HEK293 (cell line): Measurements from ENCODE around the gene EN1.

Experiments
- CTCF ChIA-PET: fragments of 350-600 bp; formaldehyde crosslinking; extraction: SDS; loops from one replicate; lab custom pipeline; 2021; ENCODE audit warnings: antibody characterized with exemption; lab: Yijun Ruan, JAX
- POLR2A ChIA-PET: fragments of 300-600 bp; formaldehyde crosslinking; extraction: SDS; loops from one replicate; lab custom pipeline; 2020; ENCODE audit warnings: antibody characterized with exemption, inconsistent platforms; lab: Yijun Ruan, JAX
- H3K27ac ChIP-seq: fragments of 200-500 bp; sonication (Bioruptor generic); 2 replicates; pipeline ENCODE4 v1.5.1; 2014; ENCODE audit warnings: low read depth, low read length, control low read depth, inconsistent platforms; ENCODE audit errors: extremely low read depth
- H3K36me3 ChIP-seq, 2 experiments: fragments of 200-500 bp in 1 of 2; sonication (Bioruptor generic) in 1 of 2; 1 replicate in 1 of 2; 2 replicates in 1 of 2; pipeline ENCODE4 v1.5.1; 2014 to 2017; ENCODE audit warnings: inconsistent platforms in 2 of 2, low read length in 2 of 2; ENCODE audit not compliant: control insufficient read depth in 2 of 2, insufficient read depth in 1 of 2
- H3K4me1 ChIP-seq: fragments of 200-500 bp; sonication (Bioruptor generic); 2 replicates; pipeline ENCODE4 v1.5.1; 2014; ENCODE audit warnings: mild to moderate bottlenecking, low read length, inconsistent platforms; ENCODE audit not compliant: control insufficient read depth, insufficient read depth
- H3K4me3 ChIP-seq: 2 replicates; pipeline ENCODE4 v1.5.1; 2011; ENCODE audit warnings: low read depth, mild to moderate bottlenecking, control low read depth, low read length, moderate library complexity
- H3K9me3 ChIP-seq: fragments of 200-500 bp; sonication (Bioruptor generic); 2 replicates; pipeline ENCODE4 v1.5.1; 2014; ENCODE audit warnings: low read depth, low read length, inconsistent platforms; ENCODE audit not compliant: control insufficient read depth, insufficient read depth
- IKZF3 ChIP-seq: fragments of 450-650 bp; IDR thresholded peaks from 2 replicates; pipeline ENCODE4 v1.5.0; 2018; ENCODE audit warnings: missing biosample characterization, mild to moderate bottlenecking, missing genetic modification characterization, moderate library complexity
- KLF7 ChIP-seq: fragments of 450-650 bp; formaldehyde crosslinking; IDR thresholded peaks from 2 replicates; pipeline ENCODE4 v1.5.1; 2016; ENCODE audit warnings: missing biosample characterization, missing genetic modification characterization, borderline replicate concordance
- YY2 ChIP-seq: fragments of 450-650 bp; formaldehyde crosslinking; IDR thresholded peaks from 2 replicates; pipeline ENCODE4 v1.5.1; 2016; ENCODE audit warnings: missing biosample characterization, missing genetic modification characterization
- ZBTB17 ChIP-seq: fragments of 450-650 bp; formaldehyde crosslinking; IDR thresholded peaks from 2 replicates; pipeline ENCODE4 v1.5.1; 2016; ENCODE audit warnings: missing biosample characterization, missing genetic modification characterization
- ZNF114 ChIP-seq: fragments of 450-650 bp; formaldehyde crosslinking; IDR thresholded peaks from 2 replicates; pipeline ENCODE4 v1.5.0; 2017; ENCODE audit warnings: missing biosample characterization, missing genetic modification characterization
- ZNF174 ChIP-seq: fragments of 450-650 bp; formaldehyde crosslinking; IDR thresholded peaks from 2 replicates; pipeline ENCODE4 v1.5.0; 2017; ENCODE audit warnings: missing biosample characterization, mild to moderate bottlenecking, missing genetic modification characterization
- ZNF223 ChIP-seq: fragments of 450-650 bp; formaldehyde crosslinking; IDR thresholded peaks from 2 replicates; pipeline ENCODE4 v1.5.1; 2016; ENCODE audit warnings: missing biosample characterization, missing genetic modification characterization
- ZNF239 ChIP-seq: fragments of 450-650 bp; formaldehyde crosslinking; IDR thresholded peaks from 2 replicates; pipeline ENCODE4 v1.5.1; 2016; ENCODE audit warnings: missing biosample characterization, missing genetic modification characterization
- ZNF391 ChIP-seq: fragments of 450-650 bp; formaldehyde crosslinking; IDR thresholded peaks from 2 replicates; pipeline ENCODE4 v1.5.1; 2016; ENCODE audit warnings: low read depth, missing biosample characterization, missing genetic modification characterization, borderline replicate concordance
- ZNF433 ChIP-seq: fragments of 450-650 bp; formaldehyde crosslinking; IDR thresholded peaks from 2 replicates; pipeline ENCODE4 v1.5.1; 2016; ENCODE audit warnings: missing biosample characterization, missing genetic modification characterization, low read depth
- ZNF501 ChIP-seq: fragments of 450-650 bp; formaldehyde crosslinking; IDR thresholded peaks from 2 replicates; pipeline ENCODE4 v1.5.1; 2016; ENCODE audit warnings: missing biosample characterization, missing genetic modification characterization
- ZNF610 ChIP-seq: fragments of 450-650 bp; formaldehyde crosslinking; IDR thresholded peaks from 2 replicates; pipeline ENCODE4 v1.5.1; 2016; ENCODE audit warnings: missing biosample characterization, missing genetic modification characterization, borderline replicate concordance
- ZNF776 ChIP-seq: fragments of 450-650 bp; formaldehyde crosslinking; IDR thresholded peaks from 2 replicates; pipeline ENCODE4 v1.5.0; 2017; ENCODE audit warnings: missing biosample characterization, missing genetic modification characterization, borderline replicate concordance
- TF ChIP-seq, protein P1 (sequence below): fragments of 450-650 bp; formaldehyde crosslinking; IDR thresholded peaks from 2 replicates; pipeline ENCODE4 v1.5.1; 2016; ENCODE audit warnings: missing biosample characterization, missing genetic modification characterization
- TF ChIP-seq, protein P2 (sequence below): fragments of 450-650 bp; formaldehyde crosslinking; IDR thresholded peaks from 2 replicates; pipeline ENCODE4 v1.5.1; 2017; ENCODE audit warnings: missing biosample characterization, missing genetic modification characterization
- TF ChIP-seq, protein P3 (sequence below): fragments of 450-650 bp; formaldehyde crosslinking; IDR thresholded peaks from 2 replicates; pipeline ENCODE4 v1.5.1; 2016; ENCODE audit warnings: missing biosample characterization, missing genetic modification characterization
- TF ChIP-seq, protein P4 (sequence below): fragments of 450-650 bp; formaldehyde crosslinking; IDR thresholded peaks from 2 replicates; pipeline ENCODE4 v1.5.1; 2016; ENCODE audit warnings: missing biosample characterization, missing genetic modification characterization, borderline replicate concordance
- TF ChIP-seq, protein P5 (sequence below): fragments of 450-650 bp; formaldehyde crosslinking; IDR thresholded peaks from 2 replicates; pipeline ENCODE4 v1.5.1; 2016; ENCODE audit warnings: missing biosample characterization, missing genetic modification characterization

The EN1 gene

DNA sequence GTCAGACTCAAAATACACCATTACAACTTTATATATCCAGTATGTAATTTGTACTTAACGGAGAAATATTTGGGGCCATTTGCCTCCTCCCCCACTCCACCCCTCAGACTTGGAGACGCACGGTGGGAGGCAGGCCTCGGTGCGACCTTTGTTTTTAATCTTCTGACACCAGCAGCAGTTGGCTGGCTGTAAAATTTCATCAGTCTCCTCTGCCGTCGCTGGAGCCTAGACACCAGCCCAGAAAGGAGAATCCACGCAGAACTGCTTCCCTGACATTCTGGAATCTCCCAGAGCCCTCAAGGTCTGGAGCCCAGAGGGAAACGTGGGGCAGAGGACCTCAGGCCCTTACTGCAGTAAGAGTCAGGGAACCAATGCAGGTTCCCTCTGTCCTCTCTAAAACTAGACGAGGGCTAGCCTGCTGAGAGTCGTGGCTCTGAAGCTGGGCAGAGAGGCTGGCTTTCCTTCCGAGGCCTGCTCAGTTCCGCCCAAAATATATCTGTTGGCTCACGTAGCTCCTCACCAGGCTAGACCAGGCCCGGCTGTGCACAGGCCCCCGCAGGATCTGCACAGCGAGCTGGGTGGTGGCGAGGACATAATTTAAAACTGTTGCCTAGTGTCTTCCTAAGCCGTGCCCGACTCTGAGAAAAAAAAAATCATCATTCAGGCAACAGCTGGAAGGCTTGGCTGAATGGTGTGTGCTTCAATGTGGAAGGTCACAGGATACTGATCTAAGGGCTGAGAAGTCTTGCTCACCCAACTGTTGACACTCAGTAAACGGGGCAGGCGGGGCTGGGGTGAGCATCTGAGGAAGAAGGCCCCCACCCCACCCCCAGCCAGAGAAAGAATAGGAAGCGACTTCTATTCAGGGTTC lies 40.4 kb downstream of the EN1 start:
- no peak overlapping the region for H3K27ac ChIP-seq
- ChIA-PET POLR2A (no interaction called here), CTCF (interaction anchor here (1.0 kb wide), 1 partner anchor 49 kb away, joined by 3 read pairs; no protein-coding TSS in a partner anchor)
- no peak for TF ChIP-seq ZNF391 (tag by site-specific recombination)
- TF ChIP-seq KLF7 (tag by site-specific recombination): no peak
- TF ChIP-seq, protein P1, sequence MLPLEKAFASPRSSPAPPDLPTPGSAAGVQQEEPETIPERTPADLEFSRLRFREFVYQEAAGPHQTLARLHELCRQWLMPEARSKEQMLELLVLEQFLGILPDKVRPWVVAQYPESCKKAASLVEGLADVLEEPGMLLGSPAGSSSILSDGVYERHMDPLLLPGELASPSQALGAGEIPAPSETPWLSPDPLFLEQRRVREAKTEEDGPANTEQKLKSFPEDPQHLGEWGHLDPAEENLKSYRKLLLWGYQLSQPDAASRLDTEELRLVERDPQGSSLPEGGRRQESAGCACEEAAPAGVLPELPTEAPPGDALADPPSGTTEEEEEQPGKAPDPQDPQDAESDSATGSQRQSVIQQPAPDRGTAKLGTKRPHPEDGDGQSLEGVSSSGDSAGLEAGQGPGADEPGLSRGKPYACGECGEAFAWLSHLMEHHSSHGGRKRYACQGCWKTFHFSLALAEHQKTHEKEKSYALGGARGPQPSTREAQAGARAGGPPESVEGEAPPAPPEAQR (tag by site-specific recombination): no peak
- TF ChIP-seq ZNF114 (tag by site-specific recombination): no peak
- no peak for TF ChIP-seq ZNF223
- TF ChIP-seq, protein P2, sequence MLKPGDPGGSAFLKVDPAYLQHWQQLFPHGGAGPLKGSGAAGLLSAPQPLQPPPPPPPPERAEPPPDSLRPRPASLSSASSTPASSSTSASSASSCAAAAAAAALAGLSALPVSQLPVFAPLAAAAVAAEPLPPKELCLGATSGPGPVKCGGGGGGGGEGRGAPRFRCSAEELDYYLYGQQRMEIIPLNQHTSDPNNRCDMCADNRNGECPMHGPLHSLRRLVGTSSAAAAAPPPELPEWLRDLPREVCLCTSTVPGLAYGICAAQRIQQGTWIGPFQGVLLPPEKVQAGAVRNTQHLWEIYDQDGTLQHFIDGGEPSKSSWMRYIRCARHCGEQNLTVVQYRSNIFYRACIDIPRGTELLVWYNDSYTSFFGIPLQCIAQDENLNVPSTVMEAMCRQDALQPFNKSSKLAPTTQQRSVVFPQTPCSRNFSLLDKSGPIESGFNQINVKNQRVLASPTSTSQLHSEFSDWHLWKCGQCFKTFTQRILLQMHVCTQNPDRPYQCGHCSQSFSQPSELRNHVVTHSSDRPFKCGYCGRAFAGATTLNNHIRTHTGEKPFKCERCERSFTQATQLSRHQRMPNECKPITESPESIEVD (tag by site-specific recombination): no peak
- TF ChIP-seq, protein P3, sequence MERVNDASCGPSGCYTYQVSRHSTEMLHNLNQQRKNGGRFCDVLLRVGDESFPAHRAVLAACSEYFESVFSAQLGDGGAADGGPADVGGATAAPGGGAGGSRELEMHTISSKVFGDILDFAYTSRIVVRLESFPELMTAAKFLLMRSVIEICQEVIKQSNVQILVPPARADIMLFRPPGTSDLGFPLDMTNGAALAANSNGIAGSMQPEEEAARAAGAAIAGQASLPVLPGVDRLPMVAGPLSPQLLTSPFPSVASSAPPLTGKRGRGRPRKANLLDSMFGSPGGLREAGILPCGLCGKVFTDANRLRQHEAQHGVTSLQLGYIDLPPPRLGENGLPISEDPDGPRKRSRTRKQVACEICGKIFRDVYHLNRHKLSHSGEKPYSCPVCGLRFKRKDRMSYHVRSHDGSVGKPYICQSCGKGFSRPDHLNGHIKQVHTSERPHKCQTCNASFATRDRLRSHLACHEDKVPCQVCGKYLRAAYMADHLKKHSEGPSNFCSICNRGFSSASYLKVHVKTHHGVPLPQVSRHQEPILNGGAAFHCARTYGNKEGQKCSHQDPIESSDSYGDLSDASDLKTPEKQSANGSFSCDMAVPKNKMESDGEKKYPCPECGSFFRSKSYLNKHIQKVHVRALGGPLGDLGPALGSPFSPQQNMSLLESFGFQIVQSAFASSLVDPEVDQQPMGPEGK (tag by site-specific recombination): no peak
- no peak for TF ChIP-seq ZBTB17 (tag by site-specific recombination)
- TF ChIP-seq, protein P4, sequence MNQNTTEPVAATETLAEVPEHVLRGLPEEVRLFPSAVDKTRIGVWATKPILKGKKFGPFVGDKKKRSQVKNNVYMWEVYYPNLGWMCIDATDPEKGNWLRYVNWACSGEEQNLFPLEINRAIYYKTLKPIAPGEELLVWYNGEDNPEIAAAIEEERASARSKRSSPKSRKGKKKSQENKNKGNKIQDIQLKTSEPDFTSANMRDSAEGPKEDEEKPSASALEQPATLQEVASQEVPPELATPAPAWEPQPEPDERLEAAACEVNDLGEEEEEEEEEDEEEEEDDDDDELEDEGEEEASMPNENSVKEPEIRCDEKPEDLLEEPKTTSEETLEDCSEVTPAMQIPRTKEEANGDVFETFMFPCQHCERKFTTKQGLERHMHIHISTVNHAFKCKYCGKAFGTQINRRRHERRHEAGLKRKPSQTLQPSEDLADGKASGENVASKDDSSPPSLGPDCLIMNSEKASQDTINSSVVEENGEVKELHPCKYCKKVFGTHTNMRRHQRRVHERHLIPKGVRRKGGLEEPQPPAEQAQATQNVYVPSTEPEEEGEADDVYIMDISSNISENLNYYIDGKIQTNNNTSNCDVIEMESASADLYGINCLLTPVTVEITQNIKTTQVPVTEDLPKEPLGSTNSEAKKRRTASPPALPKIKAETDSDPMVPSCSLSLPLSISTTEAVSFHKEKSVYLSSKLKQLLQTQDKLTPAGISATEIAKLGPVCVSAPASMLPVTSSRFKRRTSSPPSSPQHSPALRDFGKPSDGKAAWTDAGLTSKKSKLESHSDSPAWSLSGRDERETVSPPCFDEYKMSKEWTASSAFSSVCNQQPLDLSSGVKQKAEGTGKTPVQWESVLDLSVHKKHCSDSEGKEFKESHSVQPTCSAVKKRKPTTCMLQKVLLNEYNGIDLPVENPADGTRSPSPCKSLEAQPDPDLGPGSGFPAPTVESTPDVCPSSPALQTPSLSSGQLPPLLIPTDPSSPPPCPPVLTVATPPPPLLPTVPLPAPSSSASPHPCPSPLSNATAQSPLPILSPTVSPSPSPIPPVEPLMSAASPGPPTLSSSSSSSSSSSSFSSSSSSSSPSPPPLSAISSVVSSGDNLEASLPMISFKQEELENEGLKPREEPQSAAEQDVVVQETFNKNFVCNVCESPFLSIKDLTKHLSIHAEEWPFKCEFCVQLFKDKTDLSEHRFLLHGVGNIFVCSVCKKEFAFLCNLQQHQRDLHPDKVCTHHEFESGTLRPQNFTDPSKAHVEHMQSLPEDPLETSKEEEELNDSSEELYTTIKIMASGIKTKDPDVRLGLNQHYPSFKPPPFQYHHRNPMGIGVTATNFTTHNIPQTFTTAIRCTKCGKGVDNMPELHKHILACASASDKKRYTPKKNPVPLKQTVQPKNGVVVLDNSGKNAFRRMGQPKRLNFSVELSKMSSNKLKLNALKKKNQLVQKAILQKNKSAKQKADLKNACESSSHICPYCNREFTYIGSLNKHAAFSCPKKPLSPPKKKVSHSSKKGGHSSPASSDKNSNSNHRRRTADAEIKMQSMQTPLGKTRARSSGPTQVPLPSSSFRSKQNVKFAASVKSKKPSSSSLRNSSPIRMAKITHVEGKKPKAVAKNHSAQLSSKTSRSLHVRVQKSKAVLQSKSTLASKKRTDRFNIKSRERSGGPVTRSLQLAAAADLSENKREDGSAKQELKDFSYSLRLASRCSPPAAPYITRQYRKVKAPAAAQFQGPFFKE (tag by site-specific recombination): no peak
- TF ChIP-seq ZNF610: no peak
- TF ChIP-seq ZNF501: no peak
- no peak for TF ChIP-seq IKZF3 (tag by site-specific recombination)
- TF ChIP-seq YY2 (tag by site-specific recombination): no peak
- no peak for TF ChIP-seq ZNF433 (tag by site-specific recombination)
- TF ChIP-seq ZNF174 (tag by site-specific recombination): no peak
- no peak for TF ChIP-seq ZNF239 (tag by site-specific recombination)
- TF ChIP-seq ZNF776 (tag by site-specific recombination): no peak
- TF ChIP-seq, protein P5, sequence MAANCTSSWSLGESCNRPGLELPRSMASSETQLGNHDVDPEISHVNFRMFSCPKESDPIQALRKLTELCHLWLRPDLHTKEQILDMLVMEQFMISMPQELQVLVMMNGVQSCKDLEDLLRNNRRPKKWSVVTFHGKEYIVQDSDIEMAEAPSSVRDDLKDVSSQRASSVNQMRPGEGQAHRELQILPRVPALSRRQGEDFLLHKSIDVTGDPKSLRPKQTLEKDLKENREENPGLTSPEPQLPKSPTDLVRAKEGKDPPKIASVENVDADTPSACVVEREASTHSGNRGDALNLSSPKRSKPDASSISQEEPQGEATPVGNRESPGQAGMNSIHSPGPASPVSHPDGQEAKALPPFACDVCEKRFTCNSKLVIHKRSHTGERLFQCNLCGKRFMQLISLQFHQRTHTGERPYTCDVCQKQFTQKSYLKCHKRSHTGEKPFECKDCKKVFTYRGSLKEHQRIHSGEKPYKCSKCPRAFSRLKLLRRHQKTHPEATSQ: no peak
- H3K4me3 ChIP-seq: no peak overlapping the region
- no peaks in the 10 kb centered on the region for H3K4me1 ChIP-seq
- no peaks in the 10 kb centered on the region for H3K9me3 ChIP-seq
- H3K36me3 ChIP-seq: no peaks in the 10 kb centered on the region
